NCI-H524 treated with DMSO at 0.1 percent for 48 hours (cell line): ENCODE results near the gene STEAP3.

Experiments
- DNase-seq: peaks from one replicate; lab custom pipeline; 2025; lab: John Stamatoyannopoulos, UW

STEAP3 gene, protein sequence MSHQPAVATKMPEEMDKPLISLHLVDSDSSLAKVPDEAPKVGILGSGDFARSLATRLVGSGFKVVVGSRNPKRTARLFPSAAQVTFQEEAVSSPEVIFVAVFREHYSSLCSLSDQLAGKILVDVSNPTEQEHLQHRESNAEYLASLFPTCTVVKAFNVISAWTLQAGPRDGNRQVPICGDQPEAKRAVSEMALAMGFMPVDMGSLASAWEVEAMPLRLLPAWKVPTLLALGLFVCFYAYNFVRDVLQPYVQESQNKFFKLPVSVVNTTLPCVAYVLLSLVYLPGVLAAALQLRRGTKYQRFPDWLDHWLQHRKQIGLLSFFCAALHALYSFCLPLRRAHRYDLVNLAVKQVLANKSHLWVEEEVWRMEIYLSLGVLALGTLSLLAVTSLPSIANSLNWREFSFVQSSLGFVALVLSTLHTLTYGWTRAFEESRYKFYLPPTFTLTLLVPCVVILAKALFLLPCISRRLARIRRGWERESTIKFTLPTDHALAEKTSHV

DNA sequence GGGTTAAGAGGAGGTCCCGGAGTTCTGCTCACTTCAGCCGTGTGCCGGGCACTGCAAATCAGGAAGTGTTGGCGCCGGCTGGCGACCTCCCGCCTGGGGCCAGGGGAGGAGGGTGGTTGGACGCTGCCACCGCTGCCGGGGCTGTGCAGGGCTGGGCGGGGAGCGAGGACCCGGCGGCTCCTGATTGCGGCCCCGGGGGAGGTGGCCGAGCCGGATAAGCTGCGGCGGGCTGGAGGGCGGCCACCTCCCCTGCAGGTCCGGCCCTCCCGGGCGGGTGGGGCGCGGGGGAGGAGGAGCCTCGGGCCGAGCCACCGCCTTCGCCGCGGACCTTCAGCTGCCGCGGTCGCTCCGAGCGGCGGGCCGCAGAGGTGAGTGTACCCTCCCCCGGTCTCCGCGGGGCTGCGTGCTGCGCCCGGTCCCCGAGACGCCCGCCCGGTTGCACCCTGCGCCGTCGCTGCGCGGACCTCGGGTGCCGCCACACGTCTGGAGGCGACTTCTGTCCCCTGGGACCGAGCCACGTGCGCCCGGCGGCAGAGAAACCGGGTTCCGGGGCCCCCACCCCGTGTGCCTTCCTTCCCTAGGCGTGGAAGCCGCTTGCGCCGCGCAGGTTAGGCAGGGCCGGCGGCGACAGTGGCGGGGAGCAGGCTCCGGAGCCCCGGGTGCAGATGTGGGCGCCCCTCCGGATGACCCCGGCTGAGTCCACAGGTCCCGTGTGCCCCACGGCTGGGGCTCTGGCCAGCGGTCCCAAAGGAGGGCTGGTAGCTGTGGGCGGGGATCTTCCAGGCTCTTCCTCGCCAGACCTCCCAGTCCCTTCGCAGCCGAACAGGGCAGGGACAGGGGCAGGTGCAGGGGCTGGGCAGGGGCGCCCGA lies at the start of gene STEAP3:
TSS of gene STEAP3 (plus strand) at position 314 of the 870 bp plus-strand sequence. CDS start 7,179 bp downstream, outside the sequence.
- DNase-seq, result no peak

DNA sequence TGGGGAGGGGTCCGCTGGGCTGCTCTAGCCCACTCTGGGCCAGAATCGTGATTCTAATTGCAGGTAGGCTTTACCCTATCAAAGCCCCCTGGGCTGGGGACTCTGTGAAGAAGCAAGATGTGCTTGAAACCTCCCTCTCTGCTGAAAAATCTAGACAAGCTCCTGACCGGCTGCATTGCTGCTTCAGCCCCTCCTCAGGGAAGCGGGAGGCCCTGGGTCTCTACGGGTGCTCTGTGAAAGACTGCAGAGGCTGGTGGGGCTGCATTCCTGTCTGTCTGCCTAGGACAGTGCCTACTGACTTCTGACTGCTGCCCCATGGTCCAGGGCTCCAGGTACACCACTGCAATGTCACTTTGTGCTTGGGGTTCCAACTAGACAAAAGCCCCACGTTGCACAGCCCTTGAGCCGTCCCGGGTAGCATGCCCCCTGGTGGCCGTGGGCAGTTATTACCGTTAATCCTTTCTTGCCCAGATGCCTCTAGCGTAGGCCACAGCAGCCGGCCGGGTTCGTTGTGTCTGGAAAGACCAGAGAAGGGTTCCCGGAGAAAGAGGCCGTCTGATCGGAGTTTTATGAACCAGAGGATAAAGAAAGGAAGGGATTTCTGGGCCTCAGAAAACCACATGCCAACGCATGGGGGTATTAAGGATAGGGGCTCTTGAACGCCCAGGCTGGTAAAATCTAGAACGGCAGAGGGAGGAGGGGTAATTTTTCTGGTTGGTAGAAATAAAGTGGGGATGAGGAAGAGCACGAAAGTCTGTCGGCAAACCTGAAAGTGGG lies 49.2 kb upstream of the STEAP3 start:
- no peak for DNase-seq

DNA sequence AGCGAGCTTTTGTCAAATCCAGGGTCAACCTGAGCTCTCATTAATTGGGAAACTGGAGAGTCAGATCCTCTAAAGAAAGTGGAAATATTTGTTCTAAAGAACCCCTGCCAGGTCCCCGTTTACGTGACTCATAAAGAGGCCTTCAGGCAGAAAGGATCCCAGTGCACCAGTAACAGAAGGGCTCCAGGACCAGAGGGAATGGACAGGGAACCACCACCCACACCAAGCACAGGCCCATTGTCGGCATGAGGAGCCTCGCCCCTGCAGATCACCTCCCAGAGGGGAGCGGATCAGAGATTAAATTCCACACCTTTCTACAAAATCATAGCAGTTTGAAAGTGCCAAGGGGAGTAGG lies 48.7 kb upstream of the STEAP3 start:
- DNase-seq, result no peak

DNA sequence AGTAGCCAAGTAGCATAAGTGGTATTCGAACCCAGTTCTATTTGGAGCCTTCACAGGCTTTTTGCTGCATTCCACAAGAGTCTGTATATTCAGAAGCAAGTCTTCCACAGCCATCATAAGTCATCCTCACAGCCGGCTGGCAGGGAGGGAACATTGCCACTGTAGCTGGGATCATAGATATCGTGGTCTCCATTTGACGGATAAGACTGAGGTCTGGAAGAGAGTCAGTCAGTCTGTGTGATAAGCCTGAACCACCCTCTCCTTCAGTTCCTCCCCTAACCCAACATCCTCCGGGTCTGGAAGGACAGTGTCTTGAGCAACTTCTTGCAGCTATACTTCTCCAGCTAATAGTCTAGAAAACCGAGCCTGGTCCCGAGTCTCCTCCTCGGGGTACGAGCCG lies 48.1 kb upstream of the STEAP3 start:
- DNase-seq, result no peak

DNA sequence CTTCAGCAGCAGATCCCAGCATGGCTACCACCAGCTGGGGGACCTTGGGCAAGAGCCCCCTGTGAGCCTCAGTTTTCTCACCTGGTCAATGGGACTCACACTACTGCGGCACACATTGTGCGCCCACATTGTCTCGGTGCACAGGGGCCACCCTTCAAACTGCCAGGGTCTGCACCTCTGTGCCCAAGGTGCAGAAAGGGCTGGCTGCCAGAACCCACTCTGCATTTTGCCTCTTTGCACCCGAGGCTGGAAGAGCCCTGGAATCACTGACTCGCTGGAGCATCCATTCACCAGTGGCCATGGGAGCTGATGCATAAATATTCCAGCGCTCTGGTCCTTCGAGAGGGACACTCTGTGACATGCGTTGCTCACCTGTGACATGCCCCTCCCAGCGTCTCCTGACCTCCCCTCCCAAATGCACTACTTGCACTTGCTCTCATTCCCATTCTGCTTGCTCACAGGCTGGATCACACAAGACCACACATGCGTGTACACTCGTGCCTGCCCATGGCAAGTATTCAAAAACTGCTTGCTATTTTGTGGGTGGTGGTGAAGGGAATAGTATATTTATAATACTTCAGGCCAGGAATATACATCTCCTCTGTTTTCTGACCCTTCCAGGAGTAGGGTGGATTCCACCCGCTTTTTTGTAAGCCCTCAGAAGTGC lies 46.3 kb upstream of the STEAP3 start:
- no peak for DNase-seq

DNA sequence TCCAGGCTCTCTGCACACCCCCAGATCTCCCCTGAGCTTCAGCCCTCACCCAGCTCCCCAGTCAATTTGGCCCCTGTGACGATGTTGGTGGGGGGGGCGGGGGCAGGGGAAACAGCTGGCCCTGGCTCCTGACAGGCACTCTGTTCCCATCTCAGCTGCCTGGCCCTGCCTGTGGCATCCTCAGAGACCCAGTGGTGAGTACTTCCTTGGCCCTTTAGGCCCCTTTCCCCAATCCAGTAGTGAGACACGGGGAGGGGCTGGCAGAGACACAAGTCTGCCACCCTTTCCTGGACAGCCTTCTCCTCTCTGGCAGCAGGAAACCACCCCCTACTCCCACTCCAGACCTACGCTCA lies 45.8 kb upstream of the STEAP3 start:
- no peak for DNase-seq

DNA sequence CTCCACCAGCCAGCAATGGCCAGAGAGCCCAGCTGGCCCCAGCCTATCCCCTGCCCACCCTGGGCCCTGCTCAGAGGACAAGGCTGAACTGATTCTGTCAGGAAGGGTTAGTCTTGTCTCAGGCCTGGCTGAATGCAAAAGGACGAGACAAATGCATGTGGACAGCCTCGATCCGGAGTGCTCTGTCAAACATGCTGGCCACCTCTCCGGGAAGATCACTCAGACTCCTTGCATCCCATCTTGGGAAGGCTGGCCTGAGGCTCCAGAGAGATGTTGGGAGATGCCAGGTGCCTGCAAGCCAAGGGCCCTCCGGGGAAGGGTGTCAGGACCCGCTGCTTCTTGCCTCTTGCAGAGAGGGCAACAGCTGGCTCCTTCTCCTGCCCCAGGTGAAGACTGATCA lies 44.9 kb upstream of the STEAP3 start:
- DNase-seq, result no peak

DNA sequence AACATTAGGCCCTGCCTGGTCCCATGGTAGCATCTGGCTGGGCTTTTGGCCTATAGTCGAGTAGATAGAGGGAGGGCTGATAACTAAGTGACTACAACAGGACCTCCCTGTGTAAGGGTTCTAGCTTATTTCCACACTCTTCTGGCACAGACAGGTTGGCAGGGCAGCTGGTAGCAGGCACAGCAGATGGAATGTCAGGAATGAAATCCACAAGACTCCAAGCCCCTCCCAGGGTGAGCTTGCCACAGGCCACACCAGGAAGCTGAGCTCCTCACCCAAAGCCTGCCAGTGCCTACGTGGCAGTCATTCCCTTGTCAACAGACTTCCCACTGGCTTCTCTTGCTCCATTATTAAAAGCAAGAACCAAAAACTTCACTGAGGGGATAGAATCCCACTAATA lies 44.4 kb upstream of the STEAP3 start:
- DNase-seq, result no peak

DNA sequence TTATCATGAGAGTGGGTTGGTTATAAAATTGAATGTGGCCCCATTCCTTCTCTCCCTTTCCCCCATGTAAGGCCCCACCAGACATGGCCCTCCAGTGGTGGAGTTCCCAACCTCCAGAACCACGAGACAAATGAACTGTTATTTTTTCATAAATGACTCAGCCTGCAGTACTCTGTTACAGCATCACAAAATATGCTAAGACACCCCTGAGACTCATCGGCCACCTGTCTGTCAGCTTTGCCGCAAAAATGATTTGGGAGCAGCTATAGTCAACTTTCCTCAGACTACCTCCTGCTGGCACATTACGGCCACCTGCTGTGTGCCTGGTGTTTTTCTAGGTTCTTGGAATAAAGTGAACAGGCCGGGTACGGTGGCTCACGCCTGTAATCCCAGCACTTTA lies 43.6 kb upstream of the STEAP3 start:
- DNase-seq, result no peak

DNA sequence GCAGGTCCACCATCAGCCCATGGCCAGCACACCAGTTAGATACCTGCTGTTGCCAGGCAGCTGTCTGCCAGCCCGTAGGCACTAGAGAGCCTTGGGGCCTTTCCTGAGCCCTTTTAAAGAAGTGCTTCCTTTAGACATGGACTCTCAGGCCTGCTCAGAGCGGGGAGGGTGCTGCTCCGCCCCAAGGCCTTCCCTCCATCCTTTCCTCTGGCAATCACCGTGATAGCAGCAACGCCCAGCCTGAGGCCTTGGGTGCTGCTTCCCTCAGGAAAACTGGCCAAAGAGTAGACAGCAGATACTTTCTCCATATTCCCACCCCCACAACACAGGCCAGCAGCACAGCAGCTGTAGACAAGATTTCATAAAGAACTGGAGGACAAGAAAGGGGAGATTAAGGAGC lies 42.7 kb upstream of the STEAP3 start:
- DNase-seq, result no peak

DNA sequence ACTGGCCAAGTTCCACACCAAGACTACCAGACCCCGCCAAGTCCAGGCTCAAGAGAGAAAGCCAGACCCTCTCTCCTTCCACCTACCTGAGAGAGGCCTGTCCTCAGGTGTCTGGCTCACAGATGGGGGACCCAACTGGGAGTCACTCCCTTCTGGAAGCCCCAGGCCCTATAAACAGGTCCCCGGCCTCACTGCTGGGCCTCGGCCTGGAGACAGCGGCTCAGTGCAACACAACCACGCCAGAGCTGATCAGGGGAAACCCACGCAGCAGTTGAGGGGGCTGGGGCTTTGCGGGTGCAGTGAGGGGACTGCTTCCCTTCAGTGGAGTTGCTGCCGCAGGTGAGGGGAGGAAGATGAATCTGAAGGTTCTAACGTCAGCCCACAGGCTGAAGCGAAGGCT lies 42.2 kb upstream of the STEAP3 start:
- DNase-seq, result no peak

DNA sequence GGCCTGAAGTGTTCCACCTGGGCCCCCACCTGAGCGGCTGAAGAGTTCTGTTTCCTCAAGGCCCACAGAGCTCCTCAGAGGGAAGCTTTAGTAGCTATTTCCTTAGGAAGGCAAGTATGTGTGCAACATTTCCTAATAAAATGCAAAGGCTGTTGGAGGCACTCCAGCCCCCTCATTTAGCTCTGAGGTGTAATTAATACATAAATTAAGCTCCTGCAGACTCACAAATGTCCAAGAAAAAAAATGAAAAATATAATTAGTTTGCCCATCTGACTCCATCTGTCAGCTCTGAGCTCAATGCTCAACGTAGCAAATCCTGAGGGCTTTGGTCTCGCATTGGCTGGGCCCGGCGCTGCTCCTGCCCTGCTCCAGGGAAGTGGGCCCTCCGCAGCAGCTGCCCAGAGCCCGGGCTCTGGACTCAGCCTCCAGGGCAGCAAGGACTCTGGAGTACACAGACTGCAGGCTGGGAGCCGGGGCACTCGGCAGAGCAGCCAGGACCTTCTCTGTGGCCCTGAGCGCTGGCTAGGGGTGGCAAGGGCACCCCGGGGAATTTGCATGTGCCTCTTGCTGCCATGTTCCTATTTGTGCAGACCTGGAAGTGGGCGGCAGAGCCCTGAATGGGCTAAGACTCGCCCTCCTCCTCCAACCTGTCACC lies 41.7 kb upstream of the STEAP3 start:
- peak; percentile 59 for DNase-seq

DNA sequence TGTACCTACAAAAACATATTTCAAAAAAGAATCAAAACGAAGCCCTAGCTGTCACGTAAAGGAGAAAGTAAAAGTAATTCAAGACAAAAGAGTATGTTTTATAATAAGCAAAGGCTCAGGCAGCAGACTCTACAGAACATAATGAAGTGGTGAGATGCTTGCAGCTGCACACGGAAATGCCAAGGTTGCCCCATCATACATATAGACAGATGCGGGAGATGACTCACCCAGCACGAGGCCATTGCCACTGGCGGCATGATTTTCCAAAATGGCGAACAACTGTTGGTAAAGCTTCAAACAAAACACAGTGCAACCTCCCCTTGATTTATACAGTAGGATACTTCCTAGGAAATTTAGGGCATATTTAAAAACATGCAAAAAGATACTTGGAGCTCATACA lies 39.1 kb upstream of the STEAP3 start:
- no peak for DNase-seq

DNA sequence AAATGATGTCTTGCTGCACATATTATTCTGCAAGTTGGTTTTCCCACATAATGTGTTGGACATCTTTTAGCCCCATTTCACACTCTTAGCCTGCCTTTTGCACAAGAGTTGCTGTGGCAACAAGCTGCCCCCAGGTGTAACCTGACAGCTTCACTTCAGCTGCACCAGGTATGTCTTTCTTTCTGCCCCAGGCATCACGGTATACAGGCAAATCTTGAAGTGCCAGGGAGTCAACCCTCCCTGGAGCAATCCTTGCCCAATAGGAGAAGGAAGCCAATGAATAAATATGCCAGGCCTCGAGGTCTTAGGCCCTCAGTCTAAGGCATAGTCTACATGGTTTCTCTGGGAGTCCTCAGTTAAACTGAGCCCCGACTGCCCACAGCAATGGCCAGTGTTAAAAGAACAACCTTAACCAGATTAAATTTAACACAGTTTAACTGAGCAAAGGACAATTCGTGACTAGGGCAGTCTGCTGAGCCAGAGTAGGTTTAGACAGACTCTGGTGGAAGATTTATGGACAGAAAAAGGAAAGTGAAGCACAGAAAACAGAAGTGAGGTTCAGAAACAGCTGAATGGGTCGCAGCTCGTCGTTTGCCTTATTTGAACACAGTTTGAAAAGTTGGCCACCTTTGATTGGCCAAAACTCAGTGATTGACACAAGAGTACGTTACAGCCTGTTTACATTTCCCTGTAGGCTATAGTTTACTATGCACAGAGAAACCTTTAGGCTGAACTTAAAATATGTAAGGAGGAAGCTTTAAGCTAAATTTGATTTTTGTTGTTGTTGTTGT lies 33.1 kb upstream of the STEAP3 start:
- DNase-seq, result no peak

DNA sequence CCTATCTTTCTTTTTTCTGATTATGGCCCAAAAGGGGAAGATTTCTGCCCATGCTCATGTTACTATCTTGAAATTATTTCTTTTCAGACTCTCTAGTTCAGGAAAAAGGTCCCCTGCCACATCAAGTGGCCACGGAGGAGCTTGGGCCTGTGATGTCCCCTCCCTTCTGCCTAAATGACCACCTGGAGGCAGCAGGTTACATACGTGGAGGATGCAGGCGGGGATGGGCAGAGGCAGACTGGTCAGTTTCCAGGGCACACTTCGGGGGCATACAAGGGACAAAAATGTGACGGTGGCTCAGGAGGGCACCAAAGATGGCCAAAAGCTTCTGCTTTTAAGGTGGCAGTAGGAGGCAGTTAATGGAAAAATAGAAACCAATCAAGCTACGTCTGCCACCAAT lies 30.7 kb upstream of the STEAP3 start:
- DNase-seq, result no peak

DNA sequence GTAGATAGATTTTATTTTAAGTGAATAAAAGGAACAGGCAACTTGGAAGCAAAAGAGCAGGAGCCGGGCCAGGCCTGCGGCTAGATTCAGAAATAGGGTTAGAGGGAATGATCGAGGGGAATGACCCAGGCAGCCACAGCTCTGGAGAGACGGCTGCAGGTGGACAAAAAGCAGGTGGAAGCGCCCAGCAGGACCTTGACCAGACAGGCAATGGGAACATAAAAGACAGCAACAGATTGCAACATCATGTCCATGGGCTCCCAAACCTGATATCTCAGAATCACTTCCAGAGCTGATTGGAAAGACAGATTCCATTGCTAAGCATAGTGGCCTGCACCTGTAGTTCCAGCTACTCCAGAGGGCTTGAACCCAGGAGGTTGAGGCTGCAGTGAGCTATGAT lies 28.6 kb upstream of the STEAP3 start:
- no peak for DNase-seq

DNA sequence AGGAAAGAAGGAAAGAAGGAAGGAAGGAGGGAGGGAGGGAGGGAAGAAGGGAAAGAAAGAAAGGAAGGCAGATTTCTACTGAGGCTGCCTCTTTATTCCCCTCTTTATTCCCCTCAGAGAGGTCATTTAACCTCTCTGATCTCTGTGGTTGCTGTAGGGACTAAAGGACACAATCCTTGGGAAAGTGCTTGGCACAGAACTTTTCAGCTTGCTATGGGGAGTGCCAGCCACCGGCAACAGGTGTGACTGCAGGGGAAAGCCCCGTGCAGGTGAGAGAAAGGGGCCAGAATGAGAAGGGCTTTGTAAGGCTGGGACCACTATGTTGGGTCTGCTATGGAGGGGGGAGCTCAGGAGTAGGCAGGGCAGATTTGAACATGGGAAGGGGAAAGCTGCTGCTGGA lies 27.7 kb upstream of the STEAP3 start:
- no peak for DNase-seq

DNA sequence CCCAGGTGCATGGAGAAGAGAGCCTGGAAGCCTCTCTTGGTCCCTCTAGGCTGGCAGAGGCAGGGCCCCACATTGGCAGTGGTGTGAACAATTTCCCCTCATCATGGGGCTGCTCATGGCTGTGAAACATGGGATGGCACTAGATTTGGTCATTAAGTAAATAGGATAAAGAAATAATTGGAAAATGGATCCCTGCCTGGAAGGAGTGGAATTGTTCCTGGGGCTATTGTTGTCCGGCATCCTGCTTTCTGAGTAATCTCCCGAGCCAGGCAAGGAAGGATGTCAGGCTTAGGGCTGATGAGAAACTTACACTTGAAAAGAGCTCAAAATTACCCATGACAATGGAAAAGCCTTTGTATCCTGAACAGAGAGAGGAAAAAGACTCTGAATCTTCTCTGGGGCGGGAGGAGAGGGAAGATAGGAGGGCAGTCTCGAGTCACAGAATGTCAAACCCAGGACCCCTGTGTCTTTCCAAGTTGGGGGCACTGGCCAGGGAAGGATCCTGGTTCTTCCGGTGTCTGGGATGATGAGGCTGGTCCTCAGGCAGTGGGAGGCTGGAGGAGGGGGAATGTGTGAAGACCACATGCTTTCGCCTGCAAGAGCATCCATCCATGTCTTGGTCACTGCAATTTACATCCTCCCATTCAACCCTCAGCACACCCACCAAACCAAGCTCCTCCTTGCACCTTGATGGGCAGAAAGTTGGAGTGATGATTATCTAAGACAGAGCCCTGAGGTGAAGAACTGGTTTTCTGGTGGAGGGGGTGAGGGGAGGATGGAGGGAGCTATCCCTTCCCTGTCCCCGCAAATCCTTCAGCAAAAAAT lies 27.1 kb upstream of the STEAP3 start:
- no peak for DNase-seq

DNA sequence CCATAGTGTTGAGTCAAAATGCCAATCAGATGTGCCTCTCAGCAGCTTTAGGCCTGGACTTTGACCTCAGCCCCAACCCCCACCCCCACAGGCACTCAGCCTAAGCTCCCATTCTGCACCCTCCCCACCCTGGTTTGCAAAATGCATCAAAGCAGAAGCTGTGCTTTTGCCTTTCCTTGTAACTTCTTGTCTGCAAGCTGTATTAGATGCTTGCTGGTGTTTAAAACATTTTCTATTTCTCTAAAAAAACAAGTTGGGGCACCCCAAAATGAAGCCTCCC lies 26.6 kb upstream of the STEAP3 start:
- no peak for DNase-seq
